HEK293 (cell line): ENCODE measurements around the gene FANCE.

Experiments
- CTCF ChIA-PET: fragments of 350-600 bp; formaldehyde crosslinking; extraction: SDS; loops from one replicate; lab custom pipeline; 2021; ENCODE audit warnings: antibody characterized with exemption; lab: Yijun Ruan, JAX
- POLR2A ChIA-PET: fragments of 300-600 bp; formaldehyde crosslinking; extraction: SDS; loops from one replicate; lab custom pipeline; 2020; ENCODE audit warnings: antibody characterized with exemption, inconsistent platforms; lab: Yijun Ruan, JAX
- H3K27ac ChIP-seq: fragments of 200-500 bp; sonication (Bioruptor generic); 2 replicates; pipeline ENCODE4 v1.5.1; 2014; ENCODE audit warnings: low read depth, low read length, control low read depth, inconsistent platforms; ENCODE audit errors: extremely low read depth
- H3K36me3 ChIP-seq, 2 experiments: fragments of 200-500 bp in 1 of 2; sonication (Bioruptor generic) in 1 of 2; 1 replicate in 1 of 2; 2 replicates in 1 of 2; pipeline ENCODE4 v1.5.1; 2014 to 2017; ENCODE audit warnings: inconsistent platforms in 2 of 2, low read length in 2 of 2; ENCODE audit not compliant: control insufficient read depth in 2 of 2, insufficient read depth in 1 of 2
- H3K4me1 ChIP-seq: fragments of 200-500 bp; sonication (Bioruptor generic); 2 replicates; pipeline ENCODE4 v1.5.1; 2014; ENCODE audit warnings: mild to moderate bottlenecking, low read length, inconsistent platforms; ENCODE audit not compliant: control insufficient read depth, insufficient read depth
- H3K4me3 ChIP-seq: 2 replicates; pipeline ENCODE4 v1.5.1; 2011; ENCODE audit warnings: low read depth, mild to moderate bottlenecking, control low read depth, low read length, moderate library complexity
- H3K9me3 ChIP-seq: fragments of 200-500 bp; sonication (Bioruptor generic); 2 replicates; pipeline ENCODE4 v1.5.1; 2014; ENCODE audit warnings: low read depth, low read length, inconsistent platforms; ENCODE audit not compliant: control insufficient read depth, insufficient read depth
- GFI1B ChIP-seq: fragments of 450-650 bp; formaldehyde crosslinking; IDR thresholded peaks from 2 replicates; pipeline ENCODE4 v1.5.1; 2016; ENCODE audit warnings: missing biosample characterization, missing genetic modification characterization
- GLI4 ChIP-seq: fragments of 450-650 bp; formaldehyde crosslinking; IDR thresholded peaks from 2 replicates; pipeline ENCODE4 v1.5.1; 2016; ENCODE audit warnings: missing biosample characterization, missing genetic modification characterization
- OVOL3 ChIP-seq: fragments of 450-650 bp; formaldehyde crosslinking; IDR thresholded peaks from 2 replicates; pipeline ENCODE4 v1.5.1; 2016; ENCODE audit warnings: missing biosample characterization, missing genetic modification characterization
- SP3 ChIP-seq: fragments of 450-650 bp; formaldehyde crosslinking; IDR thresholded peaks from 2 replicates; pipeline ENCODE4 v1.5.1; 2016; ENCODE audit warnings: missing biosample characterization, missing genetic modification characterization
- ZNF175 ChIP-seq: fragments of 450-650 bp; formaldehyde crosslinking; IDR thresholded peaks from 2 replicates; pipeline ENCODE4 v1.5.1; 2016; ENCODE audit warnings: missing biosample characterization, missing genetic modification characterization
- ZNF214 ChIP-seq: fragments of 450-650 bp; formaldehyde crosslinking; IDR thresholded peaks from 2 replicates; pipeline ENCODE4 v1.5.1; 2017; ENCODE audit warnings: missing biosample characterization, mild to moderate bottlenecking, missing genetic modification characterization, borderline replicate concordance
- ZNF274 ChIP-seq, 2 experiments: fragments of 200-500 bp in 1 of 2; fragments of 450-650 bp in 1 of 2; sonication (Bioruptor generic) in 1 of 2; formaldehyde crosslinking in 1 of 2; IDR thresholded peaks; 2 replicates each; pipeline versions ENCODE4 v1.5.1 to v1.6.1; 2014 to 2016; ENCODE audit warnings: borderline replicate concordance in 1 of 2, inconsistent platforms in 1 of 2, low read length in 1 of 2, missing biosample characterization in 1 of 2, missing genetic modification characterization in 1 of 2
- ZNF354C ChIP-seq: fragments of 450-650 bp; formaldehyde crosslinking; IDR thresholded peaks from 2 replicates; pipeline ENCODE4 v1.5.1; 2016; ENCODE audit warnings: missing biosample characterization, missing genetic modification characterization, low read depth, borderline replicate concordance
- ZNF544 ChIP-seq: fragments of 450-650 bp; formaldehyde crosslinking; IDR thresholded peaks from 2 replicates; pipeline ENCODE4 v1.5.0; 2017; ENCODE audit warnings: missing biosample characterization, missing genetic modification characterization
- ZNF555 ChIP-seq: fragments of 450-650 bp; formaldehyde crosslinking; conservative IDR thresholded peaks from 2 replicates; pipeline ENCODE4 v1.5.1; 2017; ENCODE audit warnings: missing biosample characterization, mild to moderate bottlenecking, missing genetic modification characterization, inconsistent platforms
- ZNF777 ChIP-seq: fragments of 450-650 bp; formaldehyde crosslinking; IDR thresholded peaks from 2 replicates; pipeline ENCODE4 v1.5.1; 2017; ENCODE audit warnings: missing biosample characterization, missing genetic modification characterization, borderline replicate concordance
- TF ChIP-seq, protein P1 (sequence below): fragments of 450-650 bp; formaldehyde crosslinking; IDR thresholded peaks from 2 replicates; pipeline ENCODE4 v1.5.1; 2016; ENCODE audit warnings: missing biosample characterization, missing genetic modification characterization
- TF ChIP-seq, protein P2 (sequence below): fragments of 450-650 bp; formaldehyde crosslinking; IDR thresholded peaks from 2 replicates; pipeline ENCODE4 v1.5.1; 2016; ENCODE audit warnings: missing biosample characterization, missing genetic modification characterization
- TF ChIP-seq, protein P3 (sequence below): fragments of 450-650 bp; formaldehyde crosslinking; IDR thresholded peaks from 2 replicates; pipeline ENCODE4 v1.5.1; 2017; ENCODE audit warnings: missing biosample characterization, missing genetic modification characterization
- TF ChIP-seq, protein P4 (sequence below): fragments of 450-650 bp; formaldehyde crosslinking; IDR thresholded peaks from 2 replicates; pipeline ENCODE4 v1.5.1; 2016; ENCODE audit warnings: missing biosample characterization, missing genetic modification characterization, borderline replicate concordance
- TF ChIP-seq, protein P5 (sequence below): fragments of 450-650 bp; formaldehyde crosslinking; IDR thresholded peaks from 2 replicates; pipeline ENCODE4 v1.5.1; 2016; ENCODE audit warnings: missing biosample characterization, missing genetic modification characterization

The FANCE gene

DNA sequence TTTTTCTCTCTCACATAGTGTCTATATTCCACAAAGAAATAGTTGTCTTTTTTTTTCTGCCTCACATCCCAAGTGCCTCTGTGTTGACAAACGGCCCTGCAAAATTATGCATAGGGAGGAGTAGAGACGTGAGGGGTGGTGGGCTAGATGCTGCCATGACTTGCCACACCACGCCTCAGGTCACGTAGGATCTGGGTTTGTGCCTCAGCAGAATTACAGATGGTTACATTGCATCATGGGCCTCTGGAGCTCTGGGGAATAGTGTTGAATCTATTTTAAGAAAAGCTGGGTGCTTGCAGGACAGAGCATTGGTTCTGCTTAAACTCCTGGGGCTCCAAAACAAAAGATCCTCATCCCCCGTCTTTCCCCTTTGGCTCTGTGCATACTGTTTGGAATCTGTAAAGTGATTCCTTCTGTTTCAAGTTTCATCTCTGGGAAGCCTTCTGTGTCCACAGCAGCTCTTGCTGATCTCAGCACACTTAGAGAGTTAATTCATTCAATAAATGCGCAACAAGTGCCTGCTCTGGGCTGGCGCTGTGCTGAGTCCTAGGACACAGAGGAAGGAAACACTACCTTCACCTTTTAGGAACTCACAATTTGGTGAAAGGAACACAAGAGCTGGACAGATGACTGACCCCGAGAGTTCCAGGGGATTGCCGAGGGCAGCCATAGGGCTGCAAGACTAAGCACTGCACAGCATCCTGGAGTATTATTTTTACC lies 2.4 kb downstream of the FANCE start (continued):
- TF ChIP-seq, protein P1, sequence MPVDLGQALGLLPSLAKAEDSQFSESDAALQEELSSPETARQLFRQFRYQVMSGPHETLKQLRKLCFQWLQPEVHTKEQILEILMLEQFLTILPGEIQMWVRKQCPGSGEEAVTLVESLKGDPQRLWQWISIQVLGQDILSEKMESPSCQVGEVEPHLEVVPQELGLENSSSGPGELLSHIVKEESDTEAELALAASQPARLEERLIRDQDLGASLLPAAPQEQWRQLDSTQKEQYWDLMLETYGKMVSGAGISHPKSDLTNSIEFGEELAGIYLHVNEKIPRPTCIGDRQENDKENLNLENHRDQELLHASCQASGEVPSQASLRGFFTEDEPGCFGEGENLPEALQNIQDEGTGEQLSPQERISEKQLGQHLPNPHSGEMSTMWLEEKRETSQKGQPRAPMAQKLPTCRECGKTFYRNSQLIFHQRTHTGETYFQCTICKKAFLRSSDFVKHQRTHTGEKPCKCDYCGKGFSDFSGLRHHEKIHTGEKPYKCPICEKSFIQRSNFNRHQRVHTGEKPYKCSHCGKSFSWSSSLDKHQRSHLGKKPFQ (tag by site-specific recombination) = no peak
- no peak for TF ChIP-seq ZNF214 (tag by site-specific recombination)

DNA sequence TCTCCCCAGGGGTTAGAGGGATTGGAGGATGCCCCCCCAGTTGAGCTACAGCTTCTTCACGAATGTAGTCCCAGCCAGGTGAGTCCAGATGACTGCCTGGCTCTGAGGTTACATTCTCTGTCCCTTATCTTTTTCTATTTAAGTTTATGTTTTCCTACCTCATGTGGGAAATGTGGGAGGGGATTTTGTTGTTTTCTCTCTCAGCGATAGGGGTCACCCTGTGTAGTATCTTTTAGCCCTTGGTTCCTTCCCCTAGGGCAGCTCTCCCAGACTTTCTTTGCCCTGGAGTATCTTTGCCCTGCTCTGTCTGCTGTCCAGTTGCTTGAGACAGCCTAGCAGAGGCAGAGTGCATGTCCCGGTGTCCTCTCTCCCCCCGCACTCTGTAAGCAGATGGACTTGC lies 5.8 kb downstream of the FANCE start:
- H3K4me1 ChIP-seq = peaks cover 18% of the 10 kb centered on the region
- CTCF ChIA-PET = interaction anchor here (0.6 to 5.2 kb wide), 7 partner anchors 9 to 1826 kb away, joined by 3 to 53 read pairs (median 4); partner anchors contain the start of gene RPL10A
- no peak overlapping the region for H3K27ac ChIP-seq
- H3K9me3 ChIP-seq = no peaks in the 10 kb centered on the region
- peaks cover 27 to 63% of the 10 kb centered on the region in 2 experiments for H3K36me3 ChIP-seq
- POLR2A ChIA-PET = interaction anchor here (1.0 to 1.6 kb wide), 3 partner anchors 10 to 14 kb away, joined by 3 to 6 read pairs (median 6); partner anchors contain the start of gene RPL10A
- TF ChIP-seq, protein P2, sequence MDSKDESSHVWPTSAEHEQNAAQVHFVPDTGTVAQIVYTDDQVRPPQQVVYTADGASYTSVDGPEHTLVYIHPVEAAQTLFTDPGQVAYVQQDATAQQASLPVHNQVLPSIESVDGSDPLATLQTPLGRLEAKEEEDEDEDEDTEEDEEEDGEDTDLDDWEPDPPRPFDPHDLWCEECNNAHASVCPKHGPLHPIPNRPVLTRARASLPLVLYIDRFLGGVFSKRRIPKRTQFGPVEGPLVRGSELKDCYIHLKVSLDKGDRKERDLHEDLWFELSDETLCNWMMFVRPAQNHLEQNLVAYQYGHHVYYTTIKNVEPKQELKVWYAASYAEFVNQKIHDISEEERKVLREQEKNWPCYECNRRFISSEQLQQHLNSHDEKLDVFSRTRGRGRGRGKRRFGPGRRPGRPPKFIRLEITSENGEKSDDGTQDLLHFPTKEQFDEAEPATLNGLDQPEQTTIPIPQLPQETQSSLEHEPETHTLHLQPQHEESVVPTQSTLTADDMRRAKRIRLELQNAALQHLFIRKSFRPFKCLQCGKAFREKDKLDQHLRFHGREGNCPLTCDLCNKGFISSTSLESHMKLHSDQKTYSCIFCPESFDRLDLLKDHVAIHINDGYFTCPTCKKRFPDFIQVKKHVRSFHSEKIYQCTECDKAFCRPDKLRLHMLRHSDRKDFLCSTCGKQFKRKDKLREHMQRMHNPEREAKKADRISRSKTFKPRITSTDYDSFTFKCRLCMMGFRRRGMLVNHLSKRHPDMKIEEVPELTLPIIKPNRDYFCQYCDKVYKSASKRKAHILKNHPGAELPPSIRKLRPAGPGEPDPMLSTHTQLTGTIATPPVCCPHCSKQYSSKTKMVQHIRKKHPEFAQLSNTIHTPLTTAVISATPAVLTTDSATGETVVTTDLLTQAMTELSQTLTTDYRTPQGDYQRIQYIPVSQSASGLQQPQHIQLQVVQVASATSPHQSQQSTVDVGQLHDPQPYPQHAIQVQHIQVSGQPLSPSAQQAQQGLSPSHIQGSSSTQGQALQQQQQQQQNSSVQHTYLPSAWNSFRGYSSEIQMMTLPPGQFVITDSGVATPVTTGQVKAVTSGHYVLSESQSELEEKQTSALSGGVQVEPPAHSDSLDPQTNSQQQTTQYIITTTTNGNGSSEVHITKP = peak; percentile 22; the same call in 1 of the 2 replicates
- TF ChIP-seq ZNF777 (tag by site-specific recombination) (no peak), ZNF555 (no peak)
- TF ChIP-seq, all 188 proteins: peak for 1
- H3K4me3 ChIP-seq = no peak overlapping the region

DNA sequence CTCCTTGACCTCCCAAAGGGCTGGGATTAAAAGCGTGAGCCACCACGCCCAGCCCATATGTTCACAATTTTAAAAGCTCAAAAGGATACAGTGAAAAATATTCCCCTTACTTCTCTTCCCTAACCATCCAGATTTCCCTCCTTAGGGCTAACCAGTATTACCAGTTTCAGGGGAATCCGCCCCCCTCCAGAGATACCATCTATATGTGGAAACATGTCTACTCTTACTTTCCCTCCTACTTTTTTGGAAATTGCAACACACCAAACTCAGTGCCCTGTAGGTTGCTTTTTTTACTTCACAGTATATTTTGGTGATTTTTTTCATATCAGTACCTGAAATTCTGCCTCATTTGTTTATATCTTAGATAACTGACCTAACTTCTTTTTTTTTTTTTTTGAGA lies 9.1 kb downstream of the FANCE start:
- no peaks in the 10 kb centered on the region for H3K4me1 ChIP-seq
- no peak overlapping the region for H3K4me3 ChIP-seq
- H3K27ac ChIP-seq = no peak overlapping the region
- no peak for TF ChIP-seq ZNF544 (tag by site-specific recombination)
- TF ChIP-seq, protein P3, sequence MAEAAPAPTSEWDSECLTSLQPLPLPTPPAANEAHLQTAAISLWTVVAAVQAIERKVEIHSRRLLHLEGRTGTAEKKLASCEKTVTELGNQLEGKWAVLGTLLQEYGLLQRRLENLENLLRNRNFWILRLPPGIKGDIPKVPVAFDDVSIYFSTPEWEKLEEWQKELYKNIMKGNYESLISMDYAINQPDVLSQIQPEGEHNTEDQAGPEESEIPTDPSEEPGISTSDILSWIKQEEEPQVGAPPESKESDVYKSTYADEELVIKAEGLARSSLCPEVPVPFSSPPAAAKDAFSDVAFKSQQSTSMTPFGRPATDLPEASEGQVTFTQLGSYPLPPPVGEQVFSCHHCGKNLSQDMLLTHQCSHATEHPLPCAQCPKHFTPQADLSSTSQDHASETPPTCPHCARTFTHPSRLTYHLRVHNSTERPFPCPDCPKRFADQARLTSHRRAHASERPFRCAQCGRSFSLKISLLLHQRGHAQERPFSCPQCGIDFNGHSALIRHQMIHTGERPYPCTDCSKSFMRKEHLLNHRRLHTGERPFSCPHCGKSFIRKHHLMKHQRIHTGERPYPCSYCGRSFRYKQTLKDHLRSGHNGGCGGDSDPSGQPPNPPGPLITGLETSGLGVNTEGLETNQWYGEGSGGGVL (tag by site-specific recombination) = no peak
- TF ChIP-seq, protein P4, sequence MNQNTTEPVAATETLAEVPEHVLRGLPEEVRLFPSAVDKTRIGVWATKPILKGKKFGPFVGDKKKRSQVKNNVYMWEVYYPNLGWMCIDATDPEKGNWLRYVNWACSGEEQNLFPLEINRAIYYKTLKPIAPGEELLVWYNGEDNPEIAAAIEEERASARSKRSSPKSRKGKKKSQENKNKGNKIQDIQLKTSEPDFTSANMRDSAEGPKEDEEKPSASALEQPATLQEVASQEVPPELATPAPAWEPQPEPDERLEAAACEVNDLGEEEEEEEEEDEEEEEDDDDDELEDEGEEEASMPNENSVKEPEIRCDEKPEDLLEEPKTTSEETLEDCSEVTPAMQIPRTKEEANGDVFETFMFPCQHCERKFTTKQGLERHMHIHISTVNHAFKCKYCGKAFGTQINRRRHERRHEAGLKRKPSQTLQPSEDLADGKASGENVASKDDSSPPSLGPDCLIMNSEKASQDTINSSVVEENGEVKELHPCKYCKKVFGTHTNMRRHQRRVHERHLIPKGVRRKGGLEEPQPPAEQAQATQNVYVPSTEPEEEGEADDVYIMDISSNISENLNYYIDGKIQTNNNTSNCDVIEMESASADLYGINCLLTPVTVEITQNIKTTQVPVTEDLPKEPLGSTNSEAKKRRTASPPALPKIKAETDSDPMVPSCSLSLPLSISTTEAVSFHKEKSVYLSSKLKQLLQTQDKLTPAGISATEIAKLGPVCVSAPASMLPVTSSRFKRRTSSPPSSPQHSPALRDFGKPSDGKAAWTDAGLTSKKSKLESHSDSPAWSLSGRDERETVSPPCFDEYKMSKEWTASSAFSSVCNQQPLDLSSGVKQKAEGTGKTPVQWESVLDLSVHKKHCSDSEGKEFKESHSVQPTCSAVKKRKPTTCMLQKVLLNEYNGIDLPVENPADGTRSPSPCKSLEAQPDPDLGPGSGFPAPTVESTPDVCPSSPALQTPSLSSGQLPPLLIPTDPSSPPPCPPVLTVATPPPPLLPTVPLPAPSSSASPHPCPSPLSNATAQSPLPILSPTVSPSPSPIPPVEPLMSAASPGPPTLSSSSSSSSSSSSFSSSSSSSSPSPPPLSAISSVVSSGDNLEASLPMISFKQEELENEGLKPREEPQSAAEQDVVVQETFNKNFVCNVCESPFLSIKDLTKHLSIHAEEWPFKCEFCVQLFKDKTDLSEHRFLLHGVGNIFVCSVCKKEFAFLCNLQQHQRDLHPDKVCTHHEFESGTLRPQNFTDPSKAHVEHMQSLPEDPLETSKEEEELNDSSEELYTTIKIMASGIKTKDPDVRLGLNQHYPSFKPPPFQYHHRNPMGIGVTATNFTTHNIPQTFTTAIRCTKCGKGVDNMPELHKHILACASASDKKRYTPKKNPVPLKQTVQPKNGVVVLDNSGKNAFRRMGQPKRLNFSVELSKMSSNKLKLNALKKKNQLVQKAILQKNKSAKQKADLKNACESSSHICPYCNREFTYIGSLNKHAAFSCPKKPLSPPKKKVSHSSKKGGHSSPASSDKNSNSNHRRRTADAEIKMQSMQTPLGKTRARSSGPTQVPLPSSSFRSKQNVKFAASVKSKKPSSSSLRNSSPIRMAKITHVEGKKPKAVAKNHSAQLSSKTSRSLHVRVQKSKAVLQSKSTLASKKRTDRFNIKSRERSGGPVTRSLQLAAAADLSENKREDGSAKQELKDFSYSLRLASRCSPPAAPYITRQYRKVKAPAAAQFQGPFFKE (tag by site-specific recombination) = no peak
- no peak for TF ChIP-seq SP3 (tag by site-specific recombination)
- no peak for TF ChIP-seq GFI1B (tag by site-specific recombination)
- no peak for TF ChIP-seq OVOL3 (tag by site-specific recombination)
- TF ChIP-seq ZNF175 = no peak
- no peak for TF ChIP-seq ZNF274 (IDR thresholded peaks at IDR 0.05; ENCODE audit: low read length)
- TF ChIP-seq ZNF274 (tag by site-specific recombination; IDR thresholded peaks at IDR 0.05; ENCODE audit: borderline replicate concordance) = no peak
- TF ChIP-seq GLI4 (tag by site-specific recombination) = no peak
- TF ChIP-seq ZNF354C (tag by site-specific recombination) = no peak
- TF ChIP-seq, protein P5, sequence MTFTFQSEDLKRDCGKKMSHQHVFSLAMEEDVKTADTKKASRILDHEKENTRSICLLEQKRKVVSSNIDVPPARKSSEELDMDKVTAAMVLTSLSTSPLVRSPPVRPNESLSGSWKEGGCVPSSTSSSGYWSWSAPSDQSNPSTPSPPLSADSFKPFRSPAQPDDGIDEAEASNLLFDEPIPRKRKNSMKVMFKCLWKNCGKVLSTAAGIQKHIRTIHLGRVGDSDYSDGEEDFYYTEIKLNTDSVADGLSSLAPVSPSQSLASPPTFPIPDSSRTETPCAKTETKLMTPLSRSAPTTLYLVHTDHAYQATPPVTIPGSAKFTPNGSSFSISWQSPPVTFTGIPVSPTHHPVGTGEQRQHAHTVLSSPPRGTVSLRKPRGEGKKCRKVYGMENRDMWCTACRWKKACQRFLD (tag by site-specific recombination) = no peak
- H3K9me3 ChIP-seq = no peaks in the 10 kb centered on the region
- CTCF ChIA-PET = no interaction called here
- H3K36me3 ChIP-seq = peaks cover 36 to 75% of the 10 kb centered on the region in 2 experiments
- POLR2A ChIA-PET = interaction anchor here (0.7 kb wide), 1 partner anchor 202 kb away, joined by 5 read pairs; no protein-coding TSS in a partner anchor
